Prostate gland (tissue), 2 donors: ENCODE results near the gene LRRC74A.

ENCODE experiments used
- CTCF ChIP-seq, 4 experiments: fragments of 200-600 bp in 2 of 4; fragments of 450-650 bp in 2 of 4; sonication (generic) in 2 of 4; IDR thresholded peaks; 1 replicate in 3 of 4; 2 replicates in 1 of 4; pipeline ENCODE4 v1.5.1; 2016 to 2019; ENCODE audit warnings: antibody characterized with exemption in 4 of 4, mild to moderate bottlenecking in 2 of 4, moderate library complexity in 2 of 4
- POLR2AphosphoS5 ChIP-seq: sonication (generic); formaldehyde crosslinking; IDR thresholded peaks from one replicate; pipeline ENCODE4 v1.6.1; 2017; ENCODE audit warnings: antibody characterized with exemption

GRCh38 chr14:76917158-76917596 lies 91.0 kb downstream of the LRRC74A start:
- TF ChIP-seq CTCF (IDR thresholded peaks at IDR 0.05), result peak in 3 of 4 experiments; percentile 41 to 72 (median 70)
- no peak for TF ChIP-seq POLR2AphosphoS5
